HepG2 (cell line): Measurements from ENCODE around the gene PTPRB. TPM values are rescaled to one million over a fixed set of nuclear protein-coding genes. Genes with fewer than 3 reads are reported as not detected.

Experiments
- ATAC-seq: fragments of 200-7000 bp; cut with Tn5 transposase; 3 replicates; pipeline ENCODE4 v1.9.1; 2020; ENCODE audit warnings: mild to moderate bottlenecking, moderate library complexity
- BruUV-seq: library from RNA; stranded (reverse); fragments of 400-500 nt; replicated peaks from 2 replicates; lab custom pipeline; 2021; lab: Mats Ljungman, UMichigan
- CTCF ChIA-PET: fragments of 300-600 bp; formaldehyde crosslinking; extraction: SDS; loops from one replicate; lab custom pipeline; 2021; ENCODE audit warnings: low total read pairs, inconsistent platforms, low intra/inter-chr PET ratio; lab: Yijun Ruan, JAX
- POLR2A ChIA-PET: fragments of 350-600 bp; sonication (Branson Sonifier 250); formaldehyde crosslinking; loops from one replicate; lab custom pipeline; 2020; ENCODE audit warnings: antibody characterized with exemption, inconsistent platforms; lab: Yijun Ruan, JAX
- DNase-seq: peaks from one replicate; pipeline ENCODE4 v3.0.0-alpha.2; 2015; ENCODE audit warnings: low spot score
- FAIRE-seq: peaks from 3 replicates; lab custom pipeline; 2011; peaks lifted over from hg19 to GRCh38; lab: Jason Lieb, UNC
- H2AFZ ChIP-seq: one replicate; pipeline ENCODE4 v1.6.1; 2011; ENCODE audit warnings: low read length, inconsistent platforms
- H3K27ac ChIP-seq: fragments of 300-600 bp; 3 replicates; pipeline ENCODE4 v1.8.0; 2011; ENCODE audit warnings: mixed run types, mild to moderate bottlenecking, mixed read lengths, low read length, inconsistent platforms; ENCODE audit not compliant: insufficient read depth; ENCODE audit errors: extremely low read length
- H3K27me3 ChIP-seq, 2 experiments: fragments of 200-600 bp in 1 of 2; 2 replicates in 1 of 2; 3 replicates in 1 of 2; pipeline versions ENCODE4 v1.6.0 to v1.8.0; 2011; ENCODE audit warnings: low read length in 2 of 2, mild to moderate bottlenecking in 2 of 2, moderate library complexity in 2 of 2, inconsistent platforms in 1 of 2; ENCODE audit not compliant: insufficient read depth in 2 of 2, control insufficient read depth in 1 of 2
- H3K36me3 ChIP-seq, 2 experiments: fragments of 200-600 bp in 1 of 2; replicated peaks in 1 of 2; 2 replicates in 1 of 2; 3 replicates in 1 of 2; pipeline versions ENCODE4 v1.5.1 to v1.8.0; 2011; ENCODE audit warnings: low read length in 2 of 2, inconsistent platforms in 1 of 2; ENCODE audit not compliant: insufficient read depth in 2 of 2, control insufficient read depth in 1 of 2
- H3K4me1 ChIP-seq: 2 replicates; pipeline ENCODE4 v1.5.1; 2012; ENCODE audit warnings: low read length, inconsistent platforms; ENCODE audit not compliant: insufficient read depth
- H3K4me2 ChIP-seq: 2 replicates; pipeline ENCODE4 v1.6.0; 2011; ENCODE audit warnings: low read depth, low read length, inconsistent platforms
- H3K4me3 ChIP-seq, 3 experiments: fragments of 200-600 bp in 1 of 3; sonication (generic), shearing (Covaris generic) in 1 of 3; replicated peaks in 1 of 3; 2 replicates each; pipeline ENCODE4 v1.5.1; 2011 to 2016; ENCODE audit warnings: low read length in 3 of 3, inconsistent platforms in 2 of 3, low read depth in 2 of 3, mild to moderate bottlenecking in 2 of 3, control low read depth in 1 of 3, mixed read lengths in 1 of 3; ENCODE audit not compliant: insufficient read depth in 1 of 3
- H3K79me2 ChIP-seq: one replicate; pipeline ENCODE4 v1.6.1; 2011; ENCODE audit warnings: low read length, inconsistent platforms; ENCODE audit not compliant: insufficient read depth
- H3K9ac ChIP-seq: 2 replicates; pipeline ENCODE4 v1.6.0; 2011; ENCODE audit warnings: mild to moderate bottlenecking, low read depth, low read length, inconsistent platforms; ENCODE audit not compliant: insufficient read depth
- H3K9me3 ChIP-seq: 2 replicates; pipeline ENCODE4 v1.5.1; 2012; ENCODE audit warnings: mild to moderate bottlenecking, low read length
- H4K20me1 ChIP-seq: 2 replicates; pipeline ENCODE4 v1.6.0; 2011; ENCODE audit warnings: inconsistent platforms, mild to moderate bottlenecking, low read length, moderate library complexity; ENCODE audit not compliant: insufficient read depth
- MED8 ChIP-seq: sonication (generic); formaldehyde crosslinking; IDR thresholded peaks from 2 replicates; pipeline ENCODE4 v1.8.1; 2023; ENCODE audit warnings: mild to moderate bottlenecking, missing genetic modification reagents; ENCODE audit not compliant: insufficient replicate concordance
- NFE2 ChIP-seq: sonication (generic); formaldehyde crosslinking; IDR thresholded peaks from 2 replicates; pipeline ENCODE4 v1.4.0; 2020; ENCODE audit warnings: missing genetic modification reagents
- SAP130 ChIP-seq: IDR thresholded peaks from 2 replicates; pipeline ENCODE4 v1.6.1; 2016; ENCODE audit warnings: low read depth
- ZBTB1 ChIP-seq: sonication (generic); formaldehyde crosslinking; IDR thresholded peaks from 2 replicates; pipeline ENCODE4 v1.4.0; 2020; ENCODE audit warnings: missing genetic modification reagents, borderline replicate concordance
- ZNF562 ChIP-seq: sonication (generic); formaldehyde crosslinking; IDR thresholded peaks from 2 replicates; pipeline ENCODE4 v1.8.0; 2022; ENCODE audit warnings: missing genetic modification reagents, borderline replicate concordance
- ZNF747 ChIP-seq: sonication (generic); formaldehyde crosslinking; IDR thresholded peaks from 2 replicates; pipeline ENCODE4 v1.8.1; 2023; ENCODE audit warnings: missing genetic modification reagents, mild to moderate bottlenecking, borderline replicate concordance
- ZSCAN31 ChIP-seq: sonication (generic); formaldehyde crosslinking; IDR thresholded peaks from 2 replicates; pipeline ENCODE4 v1.5.0; 2020; ENCODE audit warnings: low read depth, mild to moderate bottlenecking, missing genetic modification reagents
- WGBS: methylation state at CpG from one replicate; pipeline ENCODE4 v1.1.6; 2017; ENCODE audit warnings: low lambda C conversion rate; 5-methylcytosine and 5-hydroxymethylcytosine counted together
- in situ Hi-C: cut with HindIII; loops from 2 replicates; pipeline ENCODE4 v1.10.0; 2017; ENCODE audit warnings: low pct_unique_long_range_greater_than_20kb; ENCODE audit not compliant: extremely low pct_ligation_motif_present
- intact Hi-C: fragments of 100-400 bp; cut with micrococcal nuclease; formaldehyde crosslinking; loops from one replicate; pipeline ENCODE4 v1.10.0; 2022; ENCODE audit not compliant: unreplicated experiment
- polyA plus RNA-seq, 8 experiments: library from polyadenylated mRNA; depleted of rRNA in 3 of 8; stranded (reverse) in 7 of 8; unstranded in 1 of 8; fragments of >200 nt; fragmentation: Illumina TruSeq in 4 of 8; extraction: Trizol in 4 of 8; gene quantifications; 2 replicates each; pipeline versions ENCODE4 v1.2.1 to v1.2.3, GENCODE V29; 2011 to 2016; ENCODE audit warnings: low read depth in 4 of 8, missing spikeins in 1 of 8, mixed read lengths in 1 of 8; ENCODE audit not compliant: insufficient read depth in 1 of 8
- total RNA-seq, 5 experiments: library from RNA; depleted of rRNA; stranded (reverse); fragments of >200 nt; fragmentation: Illumina TruSeq; extraction: Trizol; gene quantifications; 2 replicates each; pipeline ENCODE4 v1.2.3, GENCODE V29; 2016; ENCODE audit warnings: low read depth in 1 of 5

The PTPRB gene
- total and polyA plus RNA-seq, 2 of the 13 experiments (the other 11 are each of a cell fraction or from before 2014, with no cell fraction given), result 0.02 to 0.07 TPM

GRCh38 chr12:70604662-70605061 lies 32.6 kb downstream of the PTPRB start:
- Histone ChIP-seq H3K9me3 (no peaks in the 10 kb centered on the region), H2AFZ (no peak overlapping the region), H3K27me3 (peaks cover 4 to 13% of the 10 kb centered on the region in 2 experiments), H3K4me3 (no peak overlapping the region), H3K27ac (no peak overlapping the region), H3K4me1 (no peaks in the 10 kb centered on the region), H3K4me2 (no peak overlapping the region), H3K79me2 (no peaks in the 10 kb centered on the region), H4K20me1 (no peaks in the 10 kb centered on the region), H3K36me3 (no peaks in the 10 kb centered on the region), H3K9ac (no peak overlapping the region)
- POLR2A ChIA-PET, result no interaction called here
- TF ChIP-seq ZSCAN31 (CRISPR knock-in tag), result no peak
- TF ChIP-seq SAP130, result no peak
- TF ChIP-seq ZBTB1 (CRISPR knock-in tag), result no peak
- TF ChIP-seq NFE2 (CRISPR knock-in tag), result no peak
- no peak for TF ChIP-seq ZNF747
- no peak for TF ChIP-seq ZNF562 (CRISPR knock-in tag)
- no peak for FAIRE-seq
- intact Hi-C loops (no loop called here), in situ Hi-C loops (no loop called here)
- 2% methylated on average over 4 of the region's 4 CpGs for WGBS
- ATAC-seq, result no peak
- no peak for DNase-seq
- no TSS peak for BruUV-seq
- CTCF ChIA-PET, result no interaction called here

GRCh38 chr12:70603044-70603443 lies 34.2 kb downstream of the PTPRB start:
- in situ Hi-C loops (no loop called here), intact Hi-C loops (loop anchor here (2.0 kb wide), 1 partner anchor 56 kb away; no protein-coding TSS in a partner anchor)
- Histone ChIP-seq H3K9me3 (no peaks in the 10 kb centered on the region), H3K4me3 (no peak overlapping the region), H3K4me2 (no peak overlapping the region), H3K79me2 (no peaks in the 10 kb centered on the region), H4K20me1 (no peaks in the 10 kb centered on the region), H3K9ac (no peak overlapping the region), H3K36me3 (no peaks in the 10 kb centered on the region), H2AFZ (no peak overlapping the region), H3K27ac (no peak overlapping the region)
- no peak for ATAC-seq
- FAIRE-seq, result no peak
- CTCF ChIA-PET, result no interaction called here
- POLR2A ChIA-PET, result no interaction called here
- DNase-seq, result no peak
- whole genome bisulfite sequencing, result 0% methylated on average over 1 of the region's 1 CpG
- no TSS peak for BruUV-seq
- TF ChIP-seq MED8 (CRISPR knock-in tag), result no peak
- TF ChIP-seq, all 625 proteins: peak for 0
- Histone ChIP-seq H3K27me3 (no peaks in the 10 kb centered on the region), H3K4me1 (no peaks in the 10 kb centered on the region)
